CD4-positive, alpha-beta T cell treated with Interleukin-6 at 100 ng/mL for 8 hours (primary cell): ENCODE measurements around the gene FAR1.

Source experiments
- DNase-seq: peaks from one replicate; pipeline ENCODE4 v3.0.0-alpha.2; 2020; ENCODE audit warnings: mixed read lengths, low spot score

The FAR1 gene

GRCh38 chr11:13777341-13777985 is 109.0 kb downstream of the FAR1 start:
- DNase-seq: no peak

GRCh38 chr11:13778345-13778744 is 109.9 kb downstream of the FAR1 start:
- no peak for DNase-seq

GRCh38 chr11:13781153-13781552 is 112.7 kb downstream of the FAR1 start:
- no peak for DNase-seq
